ENCODE measurements around the gene IGSF5. TPM values are rescaled to one million over a fixed set of nuclear protein-coding genes. Genes with fewer than 3 reads are reported as not detected.

IGSF5 gene
- total RNA-seq, 1 donor from 2014 or later, result 0.64 TPM

GRCh38 chr21:39825250-39825649 is 80.3 kb downstream of the IGSF5 start:
- Mint-ChIP-seq H3K4me3 (ENCODE audit: unreplicated experiment) (no peak overlapping the region), H3K36me3 (ENCODE audit: low read depth, unreplicated experiment) (no peaks in the 10 kb centered on the region), H3K4me1 (ENCODE audit: low read depth, unreplicated experiment) (no peaks in the 10 kb centered on the region), H3K27ac (ENCODE audit: unreplicated experiment) (no peak overlapping the region), H3K27me3 (ENCODE audit: low read depth, unreplicated experiment) (no peaks in the 10 kb centered on the region), H3K9me3 (ENCODE audit: unreplicated experiment) (no peaks in the 10 kb centered on the region)
- FAIRE-seq (no peak), DNase-seq (ENCODE audit: low read depth) (no peak)
- no peaks in the 10 kb centered on the region for H3K4me1 ChIP-seq (ENCODE audit: insufficient read depth, low read length)
- no peak overlapping the region for H2AFZ ChIP-seq (ENCODE audit: low read depth, low read length)
- H3K9ac ChIP-seq (ENCODE audit: low read length), result no peak overlapping the region
- H3K4me3 ChIP-seq (ENCODE audit: insufficient read depth, low read depth, low read length), result no peak overlapping the region
- H3K27me3 ChIP-seq (ENCODE audit: insufficient read depth, low read length), result no peaks in the 10 kb centered on the region
- no peak overlapping the region for H3K4me2 ChIP-seq (ENCODE audit: low read length)
- no peaks in the 10 kb centered on the region for H3K36me3 ChIP-seq (ENCODE audit: insufficient read depth, low read length)
- H3K9me3 ChIP-seq (ENCODE audit: insufficient read depth, low read depth, low read length), result no peaks in the 10 kb centered on the region
- no peaks in the 10 kb centered on the region for H3K79me2 ChIP-seq (ENCODE audit: insufficient read depth, low read length)
- H3K27ac ChIP-seq (ENCODE audit: low read depth, low read length), result no peak overlapping the region
- TF ChIP-seq EZH2 (IDR thresholded peaks at IDR 0.05; ENCODE audit: insufficient read depth, low read length), result no peak
- TF ChIP-seq CTCF (IDR thresholded peaks at IDR 0.05; ENCODE audit: insufficient read depth, low read depth, low read length), result no peak
- H4K20me1 ChIP-seq (ENCODE audit: insufficient read depth, low read length), result no peaks in the 10 kb centered on the region

- DNase-seq (ENCODE audit: low read depth) (no peak), FAIRE-seq (no peak)
- Mint-ChIP-seq H3K4me3 (ENCODE audit: unreplicated experiment) (no peak overlapping the region), H3K27ac (ENCODE audit: unreplicated experiment) (no peak overlapping the region), H3K4me1 (ENCODE audit: low read depth, unreplicated experiment) (peaks cover 3% of the 10 kb centered on the region), H3K36me3 (ENCODE audit: low read depth, unreplicated experiment) (no peaks in the 10 kb centered on the region), H3K9me3 (ENCODE audit: unreplicated experiment) (no peaks in the 10 kb centered on the region), H3K27me3 (ENCODE audit: low read depth, unreplicated experiment) (no peaks in the 10 kb centered on the region)
- Histone ChIP-seq H3K79me2 (ENCODE audit: insufficient read depth, low read length) (no peaks in the 10 kb centered on the region), H3K9me3 (ENCODE audit: insufficient read depth, low read depth, low read length) (peaks cover 3% of the 10 kb centered on the region), H3K27me3 (ENCODE audit: insufficient read depth, low read length) (no peaks in the 10 kb centered on the region), H2AFZ (ENCODE audit: low read depth, low read length) (no peak overlapping the region), H3K36me3 (ENCODE audit: insufficient read depth, low read length) (no peaks in the 10 kb centered on the region), H3K4me1 (ENCODE audit: insufficient read depth, low read length) (no peaks in the 10 kb centered on the region), H3K4me2 (ENCODE audit: low read length) (no peak overlapping the region), H3K9ac (ENCODE audit: low read length) (no peak overlapping the region), H3K4me3 (ENCODE audit: insufficient read depth, low read depth, low read length) (no peak overlapping the region), H3K27ac (ENCODE audit: low read depth, low read length) (no peak overlapping the region), H4K20me1 (ENCODE audit: insufficient read depth, low read length) (no peaks in the 10 kb centered on the region)
- TF ChIP-seq EZH2 (IDR thresholded peaks at IDR 0.05; ENCODE audit: insufficient read depth, low read length) (no peak), CTCF (IDR thresholded peaks at IDR 0.05; ENCODE audit: insufficient read depth, low read depth, low read length) (no peak)
Measured at GRCh38 chr21:39834543-39834942, 89.6 kb downstream of the IGSF5 start.

- Histone ChIP-seq H4K20me1 (ENCODE audit: insufficient read depth, low read length) (no peaks in the 10 kb centered on the region), H3K79me2 (ENCODE audit: insufficient read depth, low read length) (no peaks in the 10 kb centered on the region), H3K9ac (ENCODE audit: low read length) (no peak overlapping the region), H3K36me3 (ENCODE audit: insufficient read depth, low read length) (no peaks in the 10 kb centered on the region), H3K27me3 (ENCODE audit: insufficient read depth, low read length) (no peaks in the 10 kb centered on the region), H2AFZ (ENCODE audit: low read depth, low read length) (no peak overlapping the region), H3K4me2 (ENCODE audit: low read length) (no peak overlapping the region), H3K4me1 (ENCODE audit: insufficient read depth, low read length) (no peaks in the 10 kb centered on the region), H3K4me3 (ENCODE audit: insufficient read depth, low read depth, low read length) (no peak overlapping the region), H3K27ac (ENCODE audit: low read depth, low read length) (no peak overlapping the region), H3K9me3 (ENCODE audit: insufficient read depth, low read depth, low read length) (no peaks in the 10 kb centered on the region)
- Mint-ChIP-seq H3K27me3 (ENCODE audit: low read depth, unreplicated experiment) (peaks cover 4% of the 10 kb centered on the region), H3K4me3 (ENCODE audit: unreplicated experiment) (no peak overlapping the region), H3K36me3 (ENCODE audit: low read depth, unreplicated experiment) (no peaks in the 10 kb centered on the region), H3K27ac (ENCODE audit: unreplicated experiment) (no peak overlapping the region), H3K9me3 (ENCODE audit: unreplicated experiment) (no peaks in the 10 kb centered on the region), H3K4me1 (ENCODE audit: low read depth, unreplicated experiment) (peaks cover 4% of the 10 kb centered on the region)
- FAIRE-seq (no peak), DNase-seq (ENCODE audit: low read depth) (no peak)
- TF ChIP-seq CTCF (IDR thresholded peaks at IDR 0.05; ENCODE audit: insufficient read depth, low read depth, low read length) (no peak), EZH2 (IDR thresholded peaks at IDR 0.05; ENCODE audit: insufficient read depth, low read length) (no peak)
Measured at GRCh38 chr21:39837861-39838359, 92.9 kb downstream of the IGSF5 start.
